Activated CD4-positive, alpha-beta T cell treated with anti-CD3 and anti-CD28 coated beads, Interleukin-2, amount 50 U/mL, for 48 hours (primary cell): Measurements from ENCODE around the gene PRKCI.

Experiments used
- DNase-seq, 2 experiments: peaks; one replicate each; pipeline ENCODE4 v3.0.0-alpha.2; 2020

PRKCI gene

DNA sequence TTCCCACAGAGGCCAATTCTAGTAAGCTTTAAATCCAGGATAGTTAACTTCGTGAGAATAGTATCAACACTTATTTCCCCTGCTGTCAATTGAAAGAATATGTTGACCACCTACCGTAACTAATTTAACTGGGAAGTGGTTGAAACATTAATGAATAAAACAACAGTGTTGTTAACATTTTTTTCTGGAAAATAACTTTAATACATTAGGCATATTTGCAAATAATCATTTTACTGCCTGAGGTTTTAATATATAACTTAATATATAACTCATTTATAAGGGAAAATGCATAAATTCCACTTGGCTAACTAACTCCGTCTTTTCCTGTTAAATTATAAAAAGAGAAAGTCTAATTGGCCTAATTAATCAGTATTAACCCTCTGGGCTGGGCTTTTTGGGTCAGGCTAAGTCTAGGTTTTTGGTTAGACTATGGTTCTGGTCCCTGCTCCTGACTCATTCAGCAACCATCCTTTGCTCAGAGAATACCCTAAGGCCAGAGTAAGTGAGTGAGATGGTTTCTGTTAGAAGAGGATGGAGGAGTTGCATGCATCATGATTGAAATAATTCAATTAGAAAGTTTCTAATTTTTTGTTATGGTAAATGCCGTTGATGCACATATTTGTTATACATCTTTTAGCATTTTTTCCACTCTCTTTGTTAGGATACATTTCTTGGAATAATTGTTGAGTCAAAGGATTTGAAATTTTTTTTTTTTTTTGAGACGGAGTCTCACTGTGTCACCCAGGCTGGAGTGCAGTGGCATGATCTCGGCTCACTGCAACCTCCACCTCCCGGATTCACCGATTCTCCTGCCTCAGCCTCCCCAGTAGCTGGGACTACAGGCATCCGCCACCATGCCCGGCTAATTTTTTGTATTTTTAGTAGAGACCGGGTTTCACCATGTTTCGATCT, 124.5 kb downstream of the PRKCI start:
- DNase-seq: no peak

DNA sequence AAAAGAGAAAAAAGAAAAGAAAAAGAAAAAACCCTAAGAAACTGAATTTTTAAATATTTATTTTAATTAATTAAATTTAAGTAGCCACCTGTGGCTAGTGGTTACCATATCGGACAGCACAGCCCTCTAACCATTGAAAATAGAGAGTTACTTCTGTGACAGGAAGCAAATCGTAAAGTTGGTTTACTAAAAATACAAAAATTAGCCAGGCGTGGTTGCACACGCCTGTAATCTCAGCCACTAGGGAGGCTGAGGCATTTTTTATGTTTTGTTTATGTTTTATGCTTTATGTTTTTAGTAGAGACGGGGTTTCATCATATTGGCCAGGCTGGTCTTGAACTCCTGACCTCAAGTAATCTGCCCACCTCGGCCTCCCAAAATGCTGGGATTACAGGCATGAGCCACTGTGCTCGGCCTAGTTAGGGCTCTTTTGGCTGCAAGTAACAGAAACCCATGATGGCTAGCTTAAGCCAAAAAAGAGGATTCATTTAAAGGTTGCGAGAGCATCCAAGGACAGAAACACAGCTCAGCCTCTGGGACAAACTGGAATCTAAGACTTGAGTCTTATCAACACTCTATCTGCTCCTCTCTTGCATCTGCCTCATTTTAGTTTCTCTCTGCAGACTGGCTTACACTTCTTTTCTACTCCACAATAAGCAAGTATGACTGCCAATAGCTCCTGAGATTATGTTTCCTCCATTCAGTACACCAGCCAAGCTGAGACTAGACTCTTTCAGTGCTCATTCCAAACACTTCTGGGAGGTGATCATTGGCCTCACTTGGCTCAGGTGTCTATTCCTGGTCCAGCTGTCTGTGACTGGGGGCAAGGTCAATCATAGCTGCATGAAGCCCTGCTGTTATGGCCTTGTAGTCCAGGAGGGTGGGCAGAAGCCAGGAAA, 128.5 kb downstream of the PRKCI start:
- DNase-seq: no peak

DNA sequence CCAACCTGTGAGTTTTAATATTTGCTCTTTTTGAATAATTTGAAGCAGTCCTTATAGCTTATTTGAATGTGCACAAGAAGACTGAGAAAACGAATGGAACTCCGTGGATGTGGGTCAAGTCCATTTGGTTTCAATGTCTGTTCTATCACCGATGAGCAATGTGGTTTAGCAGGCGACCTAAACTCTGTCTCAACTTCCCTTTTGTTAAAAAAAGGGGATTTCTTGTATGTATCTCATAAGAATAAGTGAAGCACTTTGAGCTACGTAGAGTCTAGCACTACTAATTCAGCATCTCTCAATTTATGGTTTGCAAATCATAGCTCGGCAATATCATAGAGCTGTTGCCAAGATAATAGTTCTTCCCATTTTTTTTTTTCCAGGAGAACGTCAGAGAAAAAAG, 130.7 kb downstream of the PRKCI start:
- no peak for DNase-seq

DNA sequence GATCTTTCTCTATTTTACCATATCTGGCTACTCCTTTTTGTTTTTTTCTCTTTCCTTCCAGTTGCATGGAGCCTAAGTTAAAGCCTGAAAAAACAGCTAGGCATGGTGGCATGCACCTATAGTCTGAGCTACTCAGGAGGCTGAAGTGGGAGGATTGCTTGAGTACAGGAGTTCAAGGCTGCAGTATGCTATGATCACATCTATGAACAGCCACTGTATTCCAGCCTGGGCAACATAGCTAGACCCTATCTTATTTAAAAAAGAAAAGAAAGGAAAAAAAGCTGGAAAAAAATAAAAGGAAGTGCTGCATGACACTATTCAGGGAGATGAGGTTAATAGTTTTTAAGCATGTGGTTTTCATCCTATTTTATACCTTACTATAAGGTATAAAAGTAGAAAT, 131.3 kb downstream of the PRKCI start:
- DNase-seq: no peak

DNA sequence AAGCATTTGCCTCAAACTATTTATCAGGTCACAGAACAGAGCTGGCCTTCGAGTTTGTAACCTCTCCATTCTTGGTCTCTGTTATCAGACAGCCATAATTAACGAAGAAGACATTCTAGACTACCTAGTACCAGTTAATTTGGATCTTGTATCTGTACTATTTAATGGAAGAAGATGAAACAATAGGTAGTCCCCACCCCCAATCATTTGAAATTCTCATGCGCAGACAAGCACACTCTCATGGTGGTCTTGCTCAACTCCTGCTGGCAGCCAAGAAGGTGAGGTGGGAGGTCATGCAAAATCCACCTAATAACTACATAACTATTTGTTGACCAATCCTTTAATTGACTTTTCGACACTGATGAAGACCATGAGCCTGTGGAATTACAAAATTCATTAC, 132.5 kb downstream of the PRKCI start:
- no peak for DNase-seq
